GM18867 (cell line): ENCODE results near the gene RGS13.

ENCODE experiments used
- ATAC-seq: cut with Tn5 transposase; IDR thresholded peaks from one replicate; pipeline ENCODE4 v1.9.1; 2021; ENCODE audit warnings: mild to moderate bottlenecking, moderate library complexity; ENCODE audit not compliant: unreplicated experiment

RGS13 gene

DNA sequence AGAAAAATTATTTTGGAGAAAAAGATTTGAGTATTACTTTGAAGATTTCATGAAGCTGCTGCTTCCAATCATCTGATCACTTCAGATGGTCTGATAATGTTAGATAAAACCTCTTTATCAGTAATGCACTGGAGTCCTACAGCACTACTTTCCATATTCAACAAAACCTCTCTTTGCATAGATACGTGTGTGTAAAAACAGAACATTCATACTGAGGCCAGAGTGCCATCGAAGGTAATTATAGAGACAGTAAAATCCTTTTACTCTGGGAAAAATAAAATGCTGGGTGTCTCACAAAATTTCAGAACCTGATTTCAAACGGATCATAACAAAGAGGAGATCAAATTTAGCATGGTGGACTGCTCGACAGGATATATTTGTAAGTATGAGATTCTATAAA, at the start of gene RGS13:
RGS13 (plus strand) TSS at position 209 of the 400 bp plus-strand sequence. CDS start 8,188 bp downstream, outside the sequence.
- ATAC-seq: no peak

GRCh38 chr1:192587386-192588266, 48.3 kb upstream of the RGS13 start:
- ATAC-seq: no peak

DNA sequence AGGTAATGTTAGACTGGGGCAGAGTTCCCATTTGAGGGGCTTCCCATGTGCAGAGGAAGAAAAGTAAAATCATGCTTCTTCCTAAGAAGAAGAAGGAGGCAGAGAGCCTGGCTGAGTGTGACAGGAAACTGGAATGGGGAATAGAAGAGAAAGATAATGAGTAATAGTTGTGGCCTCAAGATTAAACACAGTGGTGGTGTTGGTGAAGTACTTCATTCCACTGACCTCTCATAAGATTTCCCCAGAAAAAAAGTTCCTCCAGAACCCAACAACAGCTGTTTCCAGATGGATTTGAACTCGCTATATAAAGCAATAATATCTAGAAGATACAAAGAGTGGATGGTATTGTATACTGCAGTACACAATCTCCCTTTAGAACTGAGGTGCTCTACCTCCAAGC, 47.4 kb upstream of the RGS13 start:
- ATAC-seq: no peak

GRCh38 chr1:192589813-192590212, 46.1 kb upstream of the RGS13 start:
- no peak for ATAC-seq

GRCh38 chr1:192592517-192592916, 43.4 kb upstream of the RGS13 start:
- ATAC-seq: no peak

GRCh38 chr1:192592981-192593708, 42.8 kb upstream of the RGS13 start:
- no peak for ATAC-seq

GRCh38 chr1:192595299-192595698, 40.6 kb upstream of the RGS13 start:
- no peak for ATAC-seq

DNA sequence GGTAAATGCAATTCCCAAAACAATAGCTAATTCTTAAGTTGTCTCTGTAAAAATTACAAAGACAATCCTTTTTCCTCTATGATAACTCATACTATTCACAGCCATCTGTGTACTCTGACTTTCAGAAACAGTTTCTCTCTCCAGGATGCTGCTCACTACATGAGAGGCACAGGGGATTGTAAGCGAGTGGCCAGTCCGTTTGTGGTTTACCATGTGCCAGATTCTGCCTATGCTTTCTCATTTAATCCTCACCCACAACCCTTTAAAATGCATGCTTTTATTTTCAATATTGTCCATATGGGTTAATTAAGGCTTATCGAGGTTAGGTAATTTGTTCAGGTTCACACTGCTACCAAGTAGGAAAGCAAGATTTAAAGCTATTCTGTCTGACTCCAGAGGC, 37.4 kb upstream of the RGS13 start:
- ATAC-seq: no peak

- no peak for ATAC-seq
Observed at GRCh38 chr1:192600275-192600674, 35.7 kb upstream of the RGS13 start.

DNA sequence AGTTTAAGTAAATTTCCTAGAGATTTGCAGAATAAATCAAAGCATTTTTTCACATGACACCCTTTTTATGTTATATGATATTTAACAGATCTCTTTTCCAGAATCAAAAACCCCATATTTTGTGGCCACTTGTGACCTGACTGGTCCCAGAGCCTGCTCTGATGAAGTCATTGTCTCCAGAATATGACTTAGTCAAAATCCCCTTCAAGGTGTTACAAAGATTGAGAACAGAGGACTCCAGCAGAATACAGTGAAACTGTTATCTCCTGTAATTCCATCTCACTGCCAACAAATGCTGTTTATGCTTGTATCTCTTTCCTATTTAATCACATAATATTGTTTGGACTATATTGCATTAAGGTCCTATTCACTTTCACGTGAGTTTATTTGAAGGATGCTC, 34.8 kb upstream of the RGS13 start:
- peak; percentile 48 for ATAC-seq

DNA sequence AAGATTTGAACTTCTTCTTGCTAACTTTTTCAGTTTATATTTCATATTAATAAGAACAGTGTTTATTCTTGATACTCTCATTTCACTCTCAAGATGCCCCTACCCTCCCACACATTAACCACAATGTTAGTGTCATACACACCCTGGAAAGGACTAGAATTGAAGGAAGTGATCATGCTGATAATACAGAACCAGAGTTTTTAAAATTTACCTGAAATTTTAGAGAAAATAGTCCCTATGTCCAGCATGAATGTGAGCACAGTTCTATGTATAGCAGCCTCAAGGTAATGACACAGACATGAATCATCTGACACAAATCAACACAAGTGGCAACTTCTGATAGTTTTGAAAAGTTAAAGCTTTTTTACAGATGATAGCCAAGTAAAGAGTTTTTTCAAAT, 34.4 kb upstream of the RGS13 start:
- peak; percentile 43 for ATAC-seq

GRCh38 chr1:192602757-192603156, 33.2 kb upstream of the RGS13 start:
- ATAC-seq: no peak

DNA sequence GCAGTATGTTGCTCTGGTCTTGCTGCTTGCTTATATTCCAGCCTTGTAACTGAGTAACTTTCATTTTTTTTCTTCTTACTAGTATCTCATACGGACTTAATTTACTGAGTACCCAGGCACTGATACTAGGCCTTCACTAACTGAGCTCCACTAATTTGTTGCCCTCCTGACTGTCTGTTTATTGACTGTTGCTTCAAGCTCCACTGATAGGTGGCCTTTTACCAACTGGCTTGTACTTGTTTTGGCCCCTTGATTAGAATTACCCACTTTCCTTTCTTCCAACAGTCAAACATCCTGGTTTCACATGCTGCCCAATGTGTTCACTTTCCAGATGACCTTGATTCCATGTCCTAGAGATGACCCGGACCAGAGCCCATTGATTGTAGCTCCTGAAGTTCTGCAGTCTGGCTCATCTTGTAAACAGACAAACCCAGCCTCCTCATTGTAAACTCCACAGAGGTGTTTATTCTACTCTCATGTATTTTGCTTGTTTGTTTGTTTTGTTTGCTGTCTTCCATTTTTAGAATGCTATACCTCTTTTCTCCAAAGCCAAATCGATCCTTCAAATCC, 32.6 kb upstream of the RGS13 start:
- ATAC-seq: no peak

- peak; percentile 41 for ATAC-seq
Observed at GRCh38 chr1:192604979-192605620, 30.8 kb upstream of the RGS13 start.

GRCh38 chr1:192608671-192609070, 27.3 kb upstream of the RGS13 start:
- no peak for ATAC-seq

- ATAC-seq: peak; percentile 97
Observed at GRCh38 chr1:192609110-192610079, 26.6 kb upstream of the RGS13 start.

- ATAC-seq: no peak
Observed at GRCh38 chr1:192610112-192610889, 25.6 kb upstream of the RGS13 start.

GRCh38 chr1:192615055-192615454, 20.9 kb upstream of the RGS13 start:
- peak; percentile 82 for ATAC-seq

- no peak for ATAC-seq
Observed at GRCh38 chr1:192620071-192620635, 15.8 kb upstream of the RGS13 start.
